Islet of Langerhans (tissue), 1 donor: Measurements from ENCODE around the gene GEMIN4.
"Not testable (repeated sequence)": the region's sequence is repeated elsewhere in the genome, so short reads cannot be mapped to it uniquely, and the experiment has no call there.

Experiments used
- FAIRE-seq: peaks from one replicate; lab custom pipeline; 2011; peaks lifted over from hg19 to GRCh38; lab: Jason Lieb, UNC

The GEMIN4 gene

DNA sequence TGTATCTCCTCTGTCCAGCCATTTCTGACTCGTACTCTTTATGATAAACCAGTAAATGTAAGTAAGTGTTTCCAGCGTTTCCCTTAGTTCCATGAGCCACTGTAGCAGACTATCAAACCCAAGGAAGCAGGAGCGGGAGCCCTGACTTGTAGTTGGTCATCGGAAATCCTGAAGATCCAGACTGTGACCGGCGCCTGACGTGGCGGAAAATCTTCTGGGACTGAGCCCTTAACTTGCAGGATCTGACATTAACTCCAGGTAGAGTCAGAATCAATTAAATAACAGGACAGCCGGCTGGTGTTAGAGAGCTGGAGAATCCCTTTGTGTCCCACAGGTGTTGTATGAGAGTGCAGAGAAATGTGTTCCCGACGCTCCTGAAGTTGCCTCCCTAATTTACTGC, 26.0 kb upstream of the GEMIN4 start:
- no peak for FAIRE-seq

DNA sequence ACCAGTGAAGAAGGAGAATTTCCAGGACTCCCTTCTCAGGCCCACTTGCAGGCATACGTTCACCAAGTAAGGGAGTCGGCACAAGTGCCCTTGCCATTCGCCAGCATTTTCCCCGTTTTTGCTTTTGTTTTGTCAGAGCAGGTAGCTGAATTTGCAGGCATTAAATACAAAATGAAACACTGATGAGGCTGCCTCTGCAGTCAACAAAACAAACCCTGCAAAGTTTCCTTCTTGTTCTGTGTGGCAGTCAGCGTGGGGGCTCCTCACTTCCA, 22.2 kb upstream of the GEMIN4 start:
- no peak for FAIRE-seq

DNA sequence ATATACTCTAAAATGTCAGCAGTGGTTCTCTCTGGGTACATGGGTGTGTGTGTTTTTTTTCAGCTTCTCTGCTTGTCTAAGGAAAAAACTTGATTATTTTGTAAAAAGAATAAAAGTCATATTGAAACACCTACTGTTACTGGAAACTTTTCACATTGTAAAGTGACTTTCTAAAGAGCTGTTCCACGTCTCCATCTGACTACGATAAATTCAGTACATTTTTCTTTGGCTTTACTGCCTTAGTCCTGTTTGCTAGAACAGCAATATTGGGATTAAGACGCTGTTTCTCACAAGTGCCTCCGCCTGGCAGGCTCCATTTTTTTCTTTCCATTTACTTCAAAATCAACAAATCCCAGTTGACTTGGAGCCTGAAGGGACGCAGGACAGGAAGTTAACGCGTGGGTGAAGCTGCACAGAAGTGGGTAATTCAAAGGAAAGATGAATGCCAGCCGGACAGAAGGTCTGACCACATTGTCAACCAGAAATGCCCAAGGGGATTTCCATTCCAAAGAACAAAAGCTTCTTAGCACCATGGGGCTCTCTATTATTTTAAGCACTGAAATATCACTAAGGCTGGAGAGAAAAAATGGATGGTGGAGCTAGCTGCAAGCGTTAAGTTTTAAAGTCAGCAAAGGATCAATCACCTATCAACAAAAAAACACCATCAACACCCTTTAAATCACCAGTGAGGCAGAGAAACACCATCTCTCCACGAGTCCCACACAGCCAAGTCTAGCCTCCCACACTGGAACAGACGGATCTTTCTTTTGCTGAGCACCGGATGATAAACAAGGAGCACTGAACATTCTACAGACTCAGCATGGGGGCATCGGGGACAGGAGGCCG, 21.6 kb upstream of the GEMIN4 start:
- no peak for FAIRE-seq

DNA sequence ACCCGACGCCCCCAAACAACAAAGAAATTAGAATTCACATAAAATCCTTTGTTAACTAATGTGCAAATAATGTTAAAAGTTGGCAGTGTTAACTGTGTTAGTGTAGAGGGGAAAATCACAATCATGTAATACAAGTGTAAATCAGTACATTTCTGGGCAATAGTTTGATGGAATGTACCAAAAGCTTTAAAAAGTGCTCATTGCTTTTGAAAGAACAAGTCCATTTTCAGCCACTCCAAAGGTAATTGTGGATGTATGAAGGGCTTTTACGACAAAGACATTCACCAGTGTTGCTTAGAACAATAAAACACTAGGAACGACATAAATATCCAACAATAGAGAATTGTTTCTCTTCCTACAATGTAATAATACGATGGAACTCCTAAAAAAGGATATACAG, 21.0 kb upstream of the GEMIN4 start:
- FAIRE-seq = no peak

DNA sequence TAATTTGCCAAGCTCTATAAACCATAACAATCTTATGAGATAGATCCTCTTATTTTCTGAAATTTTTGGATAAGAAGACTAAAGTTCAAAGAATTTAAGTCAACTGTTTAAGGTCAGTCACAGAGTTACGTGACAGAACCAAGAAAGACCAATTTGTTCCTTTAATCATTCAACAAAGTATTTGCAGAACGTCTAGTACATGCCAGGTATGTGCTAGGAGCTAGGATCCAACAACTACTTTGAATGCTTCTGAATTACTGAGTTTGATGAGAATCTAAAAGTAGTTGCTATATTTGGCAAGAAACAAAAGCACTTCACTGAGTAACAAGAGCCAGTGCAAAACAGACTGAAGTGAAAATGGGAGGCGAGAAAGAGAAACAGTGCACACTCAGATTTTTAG, 15.0 kb upstream of the GEMIN4 start:
- no peak for FAIRE-seq

DNA sequence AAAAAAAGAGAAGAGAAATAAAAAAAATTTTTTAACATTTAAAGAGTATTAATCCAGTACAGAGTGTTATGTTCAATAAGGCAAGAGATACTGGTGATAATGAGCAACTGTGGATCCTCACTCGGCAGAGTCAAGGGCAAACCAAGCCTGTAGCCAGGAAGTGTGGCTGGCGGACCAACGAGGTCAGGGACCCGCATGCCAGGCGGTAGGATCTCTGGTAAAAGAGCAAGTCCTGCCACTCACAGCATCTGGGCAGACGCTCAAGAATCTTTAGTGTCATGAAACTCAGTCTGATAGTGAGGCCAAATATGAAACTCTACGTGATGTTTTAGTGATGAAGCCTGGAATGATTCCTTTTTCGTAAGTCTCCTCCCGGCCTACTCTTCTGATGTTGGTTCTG, 8.3 kb upstream of the GEMIN4 start:
- no peak for FAIRE-seq

DNA sequence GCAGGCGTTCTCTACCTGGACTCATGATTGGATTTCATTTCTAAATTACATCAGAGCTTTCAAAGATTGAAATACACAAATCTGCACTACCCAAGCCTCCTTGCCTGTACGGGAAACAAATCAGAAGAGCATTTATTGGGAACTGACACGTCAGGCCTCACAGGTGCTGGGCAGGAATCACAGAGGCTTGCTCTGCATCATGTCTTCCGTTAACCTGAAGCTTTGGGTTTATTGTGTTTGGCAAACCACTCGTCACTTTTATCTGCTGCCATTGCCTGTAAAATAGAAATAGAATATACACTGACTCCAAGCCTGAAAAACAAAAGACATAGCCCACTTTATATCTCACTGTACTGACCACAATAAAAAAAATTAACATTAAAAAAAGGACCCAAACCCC, 7.9 kb upstream of the GEMIN4 start:
- no peak for FAIRE-seq

DNA sequence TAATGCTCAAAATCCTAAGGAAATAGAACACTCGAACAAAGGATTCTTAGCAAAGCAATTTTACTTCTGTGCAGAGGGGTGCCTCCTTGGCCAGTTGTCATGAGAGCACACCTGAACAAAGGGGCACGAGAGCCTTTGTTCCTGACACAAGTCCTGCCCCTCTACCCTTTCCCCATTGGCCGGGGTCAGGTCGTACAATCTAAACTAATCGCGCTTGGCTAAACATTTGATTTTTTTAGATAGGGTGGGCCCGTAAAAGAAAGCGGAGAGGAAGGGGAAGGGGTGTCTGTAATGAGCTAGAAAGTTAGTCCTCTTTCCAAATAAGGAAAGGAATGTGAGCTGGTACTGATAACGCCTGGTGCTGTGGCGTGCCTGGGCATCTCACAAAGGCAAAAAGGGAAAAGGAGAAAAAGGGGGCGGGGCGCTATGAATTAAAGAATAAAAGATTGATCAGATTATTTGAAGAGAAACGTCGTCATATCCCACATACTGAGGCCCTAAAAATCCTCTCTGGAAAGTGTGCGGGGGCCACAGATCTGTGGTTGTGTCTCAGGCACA, 4.0 kb upstream of the GEMIN4 start:
- not testable (repeated sequence) for FAIRE-seq

DNA sequence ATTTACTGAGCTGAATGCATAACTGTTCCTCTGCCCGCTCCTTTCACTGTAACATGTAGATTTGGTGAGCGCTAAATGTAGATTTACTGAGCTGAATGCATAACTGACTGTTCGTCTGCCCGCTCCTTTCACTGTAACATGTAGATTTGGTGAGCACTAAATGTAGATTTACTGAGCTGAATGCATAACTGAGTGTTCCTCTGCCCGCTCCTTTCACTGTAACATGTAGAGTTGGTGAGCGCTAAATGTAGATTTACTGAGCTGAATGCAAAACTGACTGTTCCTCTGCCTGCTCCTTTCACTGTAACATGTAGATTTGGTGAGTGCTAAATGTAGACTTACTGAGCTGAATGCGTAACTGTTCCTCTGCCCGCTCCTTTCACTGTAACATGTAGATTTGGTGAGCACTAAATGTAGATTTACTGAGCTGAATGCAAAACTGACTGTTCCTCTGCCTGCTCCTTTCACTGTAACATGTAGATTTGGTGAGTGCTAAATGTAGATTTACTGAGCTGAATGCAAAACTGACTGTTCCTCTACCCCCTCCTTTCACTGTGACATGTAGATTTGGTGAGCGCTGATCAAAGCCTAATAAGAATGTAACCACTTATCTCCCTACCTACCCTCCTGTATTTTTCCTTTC, 3.4 kb upstream of the GEMIN4 start:
- not testable (repeated sequence) for FAIRE-seq

DNA sequence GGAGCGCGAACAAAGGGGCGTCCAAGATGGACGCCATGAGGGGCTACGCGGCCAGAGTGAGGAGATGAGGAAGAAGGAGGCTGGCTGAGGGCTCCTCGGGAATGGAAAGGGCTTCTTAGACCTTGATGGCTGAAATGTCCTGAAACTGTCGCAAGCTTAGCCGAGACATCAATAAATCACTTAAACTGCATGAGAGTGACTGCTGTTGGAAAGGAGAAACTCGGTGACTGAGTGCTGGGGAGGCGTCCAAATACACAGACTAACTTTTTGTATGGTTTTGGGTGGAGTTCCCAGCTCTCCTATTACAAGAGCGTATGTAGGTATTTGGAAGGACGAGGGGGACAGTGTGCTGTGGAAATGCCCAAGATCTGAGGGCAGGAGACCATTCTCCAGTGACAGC, 1.4 kb upstream of the GEMIN4 start:
- no peak for FAIRE-seq

DNA sequence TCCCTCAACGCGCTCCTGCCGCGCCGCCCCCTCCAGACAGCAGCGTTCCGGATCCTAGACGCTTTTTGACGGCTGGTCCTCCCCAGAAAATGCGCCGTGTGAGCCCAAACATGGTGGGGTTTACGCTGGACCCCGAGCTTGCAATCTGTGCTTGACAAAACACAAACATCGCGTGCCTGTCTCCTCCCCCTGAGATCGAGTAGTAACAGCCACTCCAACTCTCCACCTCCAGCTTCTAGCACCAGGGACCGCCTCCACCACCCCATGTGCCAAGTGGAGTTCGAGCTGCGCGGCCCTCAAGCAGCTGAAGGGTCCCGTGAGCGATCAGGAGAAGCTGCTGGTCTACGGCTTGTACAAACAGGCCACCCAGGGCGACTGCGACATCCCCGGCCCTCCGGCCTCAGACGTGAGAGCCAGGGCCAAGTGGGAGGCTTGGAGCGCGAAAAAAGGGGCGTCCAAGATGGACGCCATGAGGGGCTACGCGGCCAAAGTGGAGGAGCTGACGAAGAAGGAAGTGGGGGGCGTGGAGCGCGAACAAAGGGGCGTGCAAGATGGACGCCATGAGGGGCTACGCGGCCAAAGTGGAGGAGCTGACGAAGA, 656 bp upstream of the GEMIN4 start:
- no peak for FAIRE-seq

DNA sequence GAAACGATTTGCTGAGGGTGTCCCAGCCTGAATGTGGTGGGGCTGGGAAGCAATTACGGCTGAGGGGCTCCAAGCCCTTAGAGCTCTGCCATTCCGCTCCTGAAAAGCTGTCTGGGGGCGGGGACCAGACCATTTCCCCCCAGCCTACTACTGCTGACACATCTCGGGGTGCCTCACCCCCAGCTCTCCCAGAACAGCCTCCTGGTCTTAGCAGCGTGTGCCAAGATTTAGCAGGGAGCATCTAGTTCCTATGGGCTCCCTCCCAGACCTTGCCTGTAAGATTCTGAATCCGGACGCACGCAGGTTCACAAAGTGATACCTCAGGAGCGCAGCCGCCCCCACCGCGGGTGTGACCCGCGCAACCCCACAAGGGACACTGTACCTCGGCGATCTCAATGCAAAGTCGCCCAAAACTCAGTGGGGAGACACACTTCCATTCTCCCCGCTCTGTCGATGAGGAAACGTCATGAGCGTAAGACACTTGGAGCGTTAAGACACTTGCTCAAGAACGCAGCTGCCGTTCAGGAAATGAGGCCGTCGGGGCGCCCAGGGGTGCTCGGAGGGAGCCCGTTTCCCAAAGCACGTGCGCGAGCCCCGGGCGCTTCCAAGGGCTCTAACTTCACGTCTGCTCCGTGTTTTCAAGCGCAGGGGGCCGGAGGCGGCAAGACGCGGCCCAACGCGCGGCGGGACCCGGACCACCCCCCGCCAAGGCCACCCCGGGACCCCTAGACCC, 629 bp downstream of the GEMIN4 start:
- no peak for FAIRE-seq

DNA sequence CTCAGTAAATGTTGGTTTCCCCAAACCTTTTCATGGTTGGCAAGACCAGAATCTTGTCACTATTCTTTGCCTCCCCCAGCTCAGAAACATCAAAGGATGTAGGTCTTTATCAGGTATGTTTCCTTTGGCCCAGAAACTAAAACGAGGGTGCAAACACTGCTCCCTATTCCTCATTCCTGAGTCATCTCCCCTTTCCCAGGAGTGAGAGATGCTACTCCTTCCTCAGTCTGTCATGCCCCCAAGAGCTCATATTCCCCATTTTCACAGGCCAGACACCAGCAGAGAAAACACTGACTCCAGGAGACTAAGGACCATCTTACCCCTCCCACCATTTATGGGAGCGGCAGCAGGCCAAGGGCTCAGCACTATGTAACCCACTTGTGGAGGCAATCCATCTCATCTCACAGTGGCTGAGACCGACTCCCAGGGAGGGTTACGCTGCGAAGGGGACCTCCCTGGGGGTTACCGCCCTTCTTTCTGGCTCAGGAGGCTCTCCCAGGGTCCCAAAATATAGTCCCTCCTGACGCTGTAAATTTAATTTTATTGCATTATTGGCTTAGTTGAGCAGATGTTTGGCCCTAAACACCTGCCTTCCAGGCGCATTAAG, 1.5 kb downstream of the GEMIN4 start:
- no peak for FAIRE-seq

DNA sequence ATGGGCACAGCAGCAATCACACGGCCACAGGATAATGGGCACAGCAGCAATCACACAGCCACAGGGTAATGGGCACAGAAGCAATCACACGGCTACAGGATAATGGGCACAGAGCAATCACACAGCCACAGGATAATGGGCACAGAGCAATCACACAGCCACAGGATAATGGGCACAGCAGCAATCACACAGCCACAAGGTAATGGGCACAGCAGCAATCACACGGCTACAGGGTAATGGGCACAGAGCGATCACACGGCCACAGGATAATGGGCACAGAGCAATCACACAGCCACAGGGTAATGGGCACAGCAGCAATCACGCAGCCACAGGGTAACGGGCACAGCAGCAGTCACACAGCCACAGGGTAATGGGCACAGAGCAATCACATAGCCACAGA, 2.7 kb downstream of the GEMIN4 start:
- FAIRE-seq = not testable (repeated sequence)

DNA sequence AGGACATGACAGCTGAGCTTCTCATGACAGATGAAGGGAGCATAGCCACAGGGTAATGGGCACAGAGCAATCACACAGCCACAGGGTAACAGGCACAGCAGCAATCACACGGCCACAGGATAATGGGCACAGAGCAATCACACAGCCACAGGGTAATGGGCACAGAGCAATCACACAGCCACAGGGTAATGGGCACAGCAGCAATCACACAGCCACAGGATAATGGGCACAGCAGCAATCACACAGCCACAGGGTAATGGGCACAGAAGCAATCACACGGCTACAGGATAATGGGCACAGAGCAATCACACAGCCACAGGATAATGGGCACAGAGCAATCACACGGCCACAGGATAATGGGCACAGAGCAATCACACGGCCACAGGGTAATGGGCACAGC, 3.5 kb downstream of the GEMIN4 start:
- not testable (repeated sequence) for FAIRE-seq

DNA sequence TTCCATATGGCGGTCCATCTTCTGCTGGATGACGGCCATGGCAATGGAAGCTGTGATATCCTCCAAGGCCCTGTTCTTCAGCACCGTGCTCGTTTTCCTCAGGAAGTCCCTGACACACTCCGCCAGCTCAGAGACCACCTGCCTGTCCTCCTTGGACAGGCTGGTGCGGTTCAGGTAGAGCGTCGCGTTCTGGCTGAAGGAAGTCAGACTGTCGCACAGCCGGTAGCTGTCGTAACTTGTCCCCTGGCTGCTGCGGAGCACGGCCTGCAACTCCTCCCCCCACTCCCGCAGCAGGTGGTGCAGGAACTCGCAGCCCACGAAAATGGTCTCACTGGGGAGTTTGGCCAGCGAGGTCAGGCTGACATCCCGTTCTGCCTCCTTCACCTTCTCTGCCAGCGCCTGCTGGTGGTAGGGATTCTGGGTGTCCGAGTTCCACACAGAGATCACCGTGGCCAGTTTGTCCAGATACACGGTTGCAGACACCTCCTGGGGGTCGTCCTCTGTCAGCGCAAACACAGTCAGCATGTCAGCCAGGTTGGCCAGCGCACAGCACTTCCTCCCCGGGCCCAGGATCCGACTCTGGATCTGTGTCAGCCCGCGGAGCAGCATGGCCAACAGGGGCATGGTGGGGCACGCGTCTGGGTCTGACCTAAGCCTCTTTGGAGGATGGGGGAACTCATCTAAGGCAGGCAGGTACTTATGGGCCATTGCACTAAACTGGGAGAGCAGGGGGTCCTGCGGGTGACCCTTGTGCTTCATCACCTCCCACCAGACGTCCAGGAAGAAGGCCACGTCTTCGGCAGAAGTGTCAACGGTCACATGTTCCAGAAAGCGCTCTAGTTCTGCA, 5.1 kb downstream of the GEMIN4 start:
- FAIRE-seq = no peak

DNA sequence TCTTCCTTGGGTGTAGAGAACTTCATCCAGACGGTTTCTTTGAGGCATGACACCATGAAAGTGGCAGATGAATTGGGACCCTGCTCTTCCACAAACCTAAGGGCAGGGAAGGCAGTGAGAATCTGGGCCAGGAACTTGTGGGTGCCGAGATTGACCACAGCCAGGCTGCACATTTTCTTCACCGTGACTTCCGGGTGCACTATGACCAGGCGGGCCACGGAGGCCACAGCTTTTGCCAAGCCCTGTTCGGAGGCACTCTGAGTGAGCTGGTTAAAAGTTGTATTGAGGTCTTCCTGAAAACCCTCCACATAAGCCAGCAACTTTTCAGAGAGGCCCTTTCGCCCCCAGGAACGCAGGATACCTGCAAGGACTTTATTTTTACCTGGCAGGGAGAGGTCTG, 5.9 kb downstream of the GEMIN4 start:
- FAIRE-seq = no peak

DNA sequence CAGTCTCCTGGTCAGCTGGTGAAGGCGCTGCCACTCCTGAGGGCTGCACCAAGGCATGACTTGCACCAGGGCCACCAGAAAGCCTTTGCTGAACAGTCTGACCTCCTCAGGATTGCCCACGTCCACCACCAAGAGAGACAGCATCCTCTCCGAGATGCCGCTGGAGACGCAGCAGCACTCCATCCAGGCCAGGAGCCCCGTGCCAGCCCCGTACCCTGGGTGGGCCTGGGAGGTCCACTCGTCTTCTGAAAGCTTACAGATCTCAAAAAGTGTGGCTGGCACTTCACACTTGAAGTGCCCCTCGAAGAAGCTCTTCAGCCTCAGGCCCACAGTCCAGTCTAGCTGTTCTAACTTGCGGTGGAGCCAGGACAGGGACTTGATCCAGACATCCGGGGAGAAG, 6.7 kb downstream of the GEMIN4 start:
- FAIRE-seq = no peak

DNA sequence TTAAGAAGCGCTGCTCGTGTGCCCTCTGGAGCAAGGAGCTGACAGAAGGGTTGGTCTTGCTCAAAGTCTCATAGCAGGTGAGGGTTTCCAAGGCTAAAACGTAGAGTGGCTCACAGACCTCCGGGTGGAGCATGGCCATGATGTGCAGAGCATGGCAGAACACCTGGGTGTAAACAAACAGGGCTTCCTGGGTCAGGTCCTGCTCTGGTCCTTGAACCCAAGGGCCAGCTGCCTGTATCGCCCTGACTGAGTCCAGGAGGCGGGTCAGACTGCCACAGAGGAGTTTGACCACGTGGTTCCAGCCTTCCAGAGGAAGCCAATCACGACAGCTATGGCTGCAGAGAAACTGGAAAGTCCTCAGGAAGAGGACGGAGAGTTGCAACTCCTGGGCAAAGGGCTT, 7.1 kb downstream of the GEMIN4 start:
- no peak for FAIRE-seq

DNA sequence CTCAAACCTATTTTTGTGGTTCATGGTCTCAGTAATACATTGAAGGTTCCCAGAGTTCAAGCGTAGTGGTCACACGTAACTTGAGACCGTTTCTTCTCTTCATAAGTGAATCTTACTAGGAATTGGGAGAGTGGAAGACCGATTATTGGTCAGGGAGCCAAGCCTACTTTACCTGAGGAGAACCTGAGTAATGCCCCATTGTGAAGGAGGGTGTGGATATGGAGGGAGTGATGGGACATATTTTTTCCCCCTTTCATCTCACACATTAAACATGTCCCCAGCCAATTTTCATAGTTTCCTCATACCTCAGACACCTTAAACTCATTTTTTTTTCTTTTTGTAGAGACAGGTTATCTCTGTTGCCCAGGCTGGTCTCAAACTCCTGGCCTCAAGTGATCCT, 8.9 kb downstream of the GEMIN4 start:
- no peak for FAIRE-seq

DNA sequence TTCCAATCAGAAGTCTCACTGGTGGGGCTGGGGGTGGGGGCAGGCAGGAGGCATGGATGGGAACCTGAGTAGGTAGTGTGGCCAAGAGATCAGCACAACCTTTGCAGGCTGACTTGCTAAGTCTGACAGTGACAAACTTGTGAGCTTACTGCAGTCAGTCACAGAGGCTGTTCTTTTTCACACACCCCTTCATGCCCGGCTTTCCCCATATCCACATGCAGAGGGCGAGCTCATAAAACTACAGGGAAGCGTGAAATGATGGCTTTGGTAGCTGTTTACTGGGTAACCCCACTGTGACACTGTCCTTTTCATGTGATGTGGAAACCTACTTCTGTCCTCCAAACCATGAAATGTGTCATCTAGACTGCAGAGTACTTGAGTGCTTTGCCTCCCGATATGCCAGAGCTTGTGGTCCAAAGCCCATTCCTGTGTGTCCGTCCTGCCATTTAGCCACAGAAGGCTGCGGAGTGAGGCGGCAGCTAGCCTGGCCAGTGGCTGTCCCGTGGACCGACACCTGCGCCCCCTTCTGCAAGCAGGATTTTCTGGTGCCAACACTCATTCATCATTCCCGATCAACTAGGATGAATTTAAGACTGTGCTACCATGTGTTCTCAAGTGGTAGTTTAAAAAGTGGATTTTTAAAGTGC, 9.8 kb downstream of the GEMIN4 start:
- no peak for FAIRE-seq
